WTC11 (cell line): ENCODE data around the gene SEMA3D. TPM values are rescaled to one million over a fixed set of nuclear protein-coding genes. Genes with fewer than 3 reads are reported as not detected.

Experiments
- ATAC-seq: fragments of 200-7000 bp; cut with Tn5 transposase; 2 replicates; pipeline ENCODE4 v1.10.0; 2021; ENCODE audit warnings: mild to moderate bottlenecking, moderate library complexity
- CTCF ChIA-PET: fragments of 300-600 bp; sonication (Branson Sonifier 250); formaldehyde crosslinking; loops from one replicate; lab custom pipeline; 2021; ENCODE audit warnings: antibody characterized with exemption; lab: Charles Lee
- POLR2A ChIA-PET: fragments of 350-600 bp; sonication (Branson Sonifier 250); formaldehyde crosslinking; loops from one replicate; lab custom pipeline; 2021; ENCODE audit warnings: antibody characterized with exemption; lab: Charles Lee
- DNase-seq: peaks from one replicate; pipeline ENCODE4 v3.0.0; 2021; ENCODE audit warnings: low spot score
- H3K27ac Mint-ChIP-seq: 2 replicates; pipeline ENCODE4 v1.8.0; 2021; ENCODE audit warnings: mixed read lengths
- H3K27me3 Mint-ChIP-seq: 2 replicates; pipeline ENCODE4 v1.8.0; 2021; ENCODE audit warnings: low read depth, mild to moderate bottlenecking, moderate library complexity, mixed read lengths
- H3K36me3 Mint-ChIP-seq: 2 replicates; pipeline ENCODE4 v1.8.0; 2021; ENCODE audit warnings: mixed read lengths
- H3K4me1 Mint-ChIP-seq: 2 replicates; pipeline ENCODE4 v1.8.0; 2022; ENCODE audit warnings: mixed read lengths
- H3K4me3 Mint-ChIP-seq: 2 replicates; pipeline ENCODE4 v1.8.0; 2021; ENCODE audit warnings: mild to moderate bottlenecking, moderate library complexity, mixed read lengths
- H3K9me3 Mint-ChIP-seq: 2 replicates; pipeline ENCODE4 v1.8.0; 2021; ENCODE audit warnings: mixed read lengths
- CBFB ChIP-seq: sonication (generic); formaldehyde crosslinking; IDR thresholded peaks from 2 replicates; pipeline ENCODE4 v1.8.1; 2022; ENCODE audit warnings: mild to moderate bottlenecking, low read depth, missing genetic modification reagents
- CREB1 ChIP-seq: sonication (generic); formaldehyde crosslinking; IDR thresholded peaks from 2 replicates; pipeline ENCODE4 v1.8.0; 2023; ENCODE audit warnings: mild to moderate bottlenecking, missing genetic modification reagents
- OVOL2 ChIP-seq: fragments of 250-450 bp; sonication (Bioruptor Pico); IDR thresholded peaks from 2 replicates; pipeline ENCODE4 v1.9.0; 2021; ENCODE audit warnings: mild to moderate bottlenecking, borderline replicate concordance
- RELA ChIP-seq: sonication (generic); formaldehyde crosslinking; IDR thresholded peaks from 2 replicates; pipeline ENCODE4 v1.8.1; 2022; ENCODE audit warnings: missing genetic modification reagents, mild to moderate bottlenecking, borderline replicate concordance
- TCF7 ChIP-seq: sonication (generic); formaldehyde crosslinking; IDR thresholded peaks from 2 replicates; pipeline ENCODE4 v1.8.0; 2022; ENCODE audit warnings: mild to moderate bottlenecking, low read depth, missing genetic modification reagents, moderate library complexity
- TEAD1 ChIP-seq: sonication (generic); formaldehyde crosslinking; IDR thresholded peaks from 2 replicates; pipeline ENCODE4 v1.8.0; 2022; ENCODE audit warnings: mild to moderate bottlenecking, missing genetic modification reagents
- USF2 ChIP-seq: sonication (generic); formaldehyde crosslinking; IDR thresholded peaks from 2 replicates; pipeline ENCODE4 v1.8.1; 2023; ENCODE audit warnings: mild to moderate bottlenecking, missing genetic modification reagents, moderate library complexity
- ZBTB21 ChIP-seq: sonication (generic); formaldehyde crosslinking; IDR thresholded peaks from 2 replicates; pipeline ENCODE4 v1.8.1; 2023; ENCODE audit warnings: mild to moderate bottlenecking, missing genetic modification reagents, borderline replicate concordance
- ZNF121 ChIP-seq: sonication (generic); formaldehyde crosslinking; IDR thresholded peaks from 2 replicates; pipeline ENCODE4 v1.8.0; 2023; ENCODE audit warnings: missing genetic modification reagents
- ZNF317 ChIP-seq: sonication (generic); formaldehyde crosslinking; IDR thresholded peaks from 2 replicates; pipeline ENCODE4 v1.8.1; 2023; ENCODE audit warnings: low read depth, mild to moderate bottlenecking, moderate library complexity, missing genetic modification reagents, borderline replicate concordance
- ZNF416 ChIP-seq: fragments of 250-450 bp; sonication (Bioruptor Pico); IDR thresholded peaks from 2 replicates; pipeline ENCODE4 v1.9.0; 2021; ENCODE audit warnings: mild to moderate bottlenecking, inconsistent platforms
- total RNA-seq: library from RNA; stranded (reverse); gene quantifications from 3 replicates; pipeline ENCODE4 v1.2.3, GENCODE V29; 2021
- TF ChIP-seq, protein P1 (sequence below): sonication (generic); formaldehyde crosslinking; IDR thresholded peaks from 2 replicates; pipeline ENCODE4 v1.8.0; 2023; ENCODE audit warnings: missing genetic modification reagents
- TF ChIP-seq, protein P2 (sequence below): sonication (generic); formaldehyde crosslinking; IDR thresholded peaks from 2 replicates; pipeline ENCODE4 v1.8.1; 2022; ENCODE audit warnings: mild to moderate bottlenecking, missing genetic modification reagents, moderate library complexity, borderline replicate concordance
- TF ChIP-seq, protein P3 (sequence below): fragments of 250-450 bp; sonication (Bioruptor Pico); IDR thresholded peaks from 2 replicates; pipeline ENCODE4 v1.9.0; 2021; ENCODE audit warnings: moderate library complexity, mild to moderate bottlenecking, inconsistent platforms, borderline replicate concordance
- TF ChIP-seq, protein P4 (sequence below): sonication (generic); formaldehyde crosslinking; IDR thresholded peaks from 2 replicates; pipeline ENCODE4 v1.8.1; 2023; ENCODE audit warnings: mild to moderate bottlenecking, missing genetic modification reagents
- TF ChIP-seq, protein P5 (sequence below): sonication (generic); formaldehyde crosslinking; IDR thresholded peaks from 2 replicates; pipeline ENCODE4 v1.8.1; 2022; ENCODE audit warnings: low read depth, missing genetic modification reagents, borderline replicate concordance

Gene SEMA3D
- total RNA-seq, 1 experiment from 2014 or later = 3.8 TPM

GRCh38 chr7:85014936-85015660 is 171.8 kb downstream of the SEMA3D start (continued):
- TF ChIP-seq, protein P1, sequence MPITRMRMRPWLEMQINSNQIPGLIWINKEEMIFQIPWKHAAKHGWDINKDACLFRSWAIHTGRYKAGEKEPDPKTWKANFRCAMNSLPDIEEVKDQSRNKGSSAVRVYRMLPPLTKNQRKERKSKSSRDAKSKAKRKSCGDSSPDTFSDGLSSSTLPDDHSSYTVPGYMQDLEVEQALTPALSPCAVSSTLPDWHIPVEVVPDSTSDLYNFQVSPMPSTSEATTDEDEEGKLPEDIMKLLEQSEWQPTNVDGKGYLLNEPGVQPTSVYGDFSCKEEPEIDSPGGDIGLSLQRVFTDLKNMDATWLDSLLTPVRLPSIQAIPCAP (CRISPR knock-in tag) = no peak
- TF ChIP-seq CBFB (no peak), CREB1 (no peak), TCF7 (no peak), RELA (CRISPR knock-in tag) (no peak)
- TF ChIP-seq, protein P2, sequence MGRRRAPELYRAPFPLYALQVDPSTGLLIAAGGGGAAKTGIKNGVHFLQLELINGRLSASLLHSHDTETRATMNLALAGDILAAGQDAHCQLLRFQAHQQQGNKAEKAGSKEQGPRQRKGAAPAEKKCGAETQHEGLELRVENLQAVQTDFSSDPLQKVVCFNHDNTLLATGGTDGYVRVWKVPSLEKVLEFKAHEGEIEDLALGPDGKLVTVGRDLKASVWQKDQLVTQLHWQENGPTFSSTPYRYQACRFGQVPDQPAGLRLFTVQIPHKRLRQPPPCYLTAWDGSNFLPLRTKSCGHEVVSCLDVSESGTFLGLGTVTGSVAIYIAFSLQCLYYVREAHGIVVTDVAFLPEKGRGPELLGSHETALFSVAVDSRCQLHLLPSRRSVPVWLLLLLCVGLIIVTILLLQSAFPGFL (CRISPR knock-in tag) = no peak
- TF ChIP-seq, protein P3, sequence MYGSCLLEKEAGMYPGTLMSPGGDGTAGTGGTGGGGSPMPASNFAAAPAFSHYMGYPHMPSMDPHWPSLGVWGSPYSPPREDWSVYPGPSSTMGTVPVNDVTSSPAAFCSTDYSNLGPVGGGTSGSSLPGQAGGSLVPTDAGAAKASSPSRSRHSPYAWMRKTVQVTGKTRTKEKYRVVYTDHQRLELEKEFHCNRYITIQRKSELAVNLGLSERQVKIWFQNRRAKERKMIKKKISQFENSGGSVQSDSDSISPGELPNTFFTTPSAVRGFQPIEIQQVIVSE = no peak
- TF ChIP-seq, protein P4, sequence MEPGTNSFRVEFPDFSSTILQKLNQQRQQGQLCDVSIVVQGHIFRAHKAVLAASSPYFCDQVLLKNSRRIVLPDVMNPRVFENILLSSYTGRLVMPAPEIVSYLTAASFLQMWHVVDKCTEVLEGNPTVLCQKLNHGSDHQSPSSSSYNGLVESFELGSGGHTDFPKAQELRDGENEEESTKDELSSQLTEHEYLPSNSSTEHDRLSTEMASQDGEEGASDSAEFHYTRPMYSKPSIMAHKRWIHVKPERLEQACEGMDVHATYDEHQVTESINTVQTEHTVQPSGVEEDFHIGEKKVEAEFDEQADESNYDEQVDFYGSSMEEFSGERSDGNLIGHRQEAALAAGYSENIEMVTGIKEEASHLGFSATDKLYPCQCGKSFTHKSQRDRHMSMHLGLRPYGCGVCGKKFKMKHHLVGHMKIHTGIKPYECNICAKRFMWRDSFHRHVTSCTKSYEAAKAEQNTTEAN (CRISPR knock-in tag) = no peak

DNA sequence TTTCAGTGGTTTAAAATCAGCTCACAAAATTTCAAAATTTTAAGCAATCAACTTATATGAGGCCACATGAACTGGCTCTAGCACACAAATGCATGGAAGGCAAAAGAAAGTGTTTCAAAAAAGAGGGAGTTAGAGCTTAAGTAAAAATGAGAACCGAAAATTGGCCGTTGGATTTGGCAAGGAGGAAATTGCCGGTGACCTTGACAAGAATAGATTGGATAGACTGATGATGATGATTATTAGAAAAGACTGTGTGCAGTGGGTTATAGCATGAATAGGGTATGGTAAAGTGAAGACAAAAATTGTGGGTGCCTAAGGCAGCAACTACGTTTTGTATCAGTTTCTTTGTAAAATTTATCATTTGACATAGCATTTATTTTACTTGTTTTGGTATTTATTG is 175.7 kb downstream of the SEMA3D start:
- Mint-ChIP-seq H3K4me3 (no peak overlapping the region), H3K27ac (no peak overlapping the region), H3K36me3 (no peaks in the 10 kb centered on the region)
- POLR2A ChIA-PET = no interaction called here
- TF ChIP-seq TEAD1 (CRISPR knock-in tag) (no peak), CREB1 (no peak), OVOL2 (CRISPR knock-in tag) (no peak), USF2 (CRISPR knock-in tag) (no peak), ZNF317 (CRISPR knock-in tag) (no peak), ZNF416 (CRISPR knock-in tag) (no peak), ZNF121 (CRISPR knock-in tag) (no peak)
- TF ChIP-seq, protein P5, sequence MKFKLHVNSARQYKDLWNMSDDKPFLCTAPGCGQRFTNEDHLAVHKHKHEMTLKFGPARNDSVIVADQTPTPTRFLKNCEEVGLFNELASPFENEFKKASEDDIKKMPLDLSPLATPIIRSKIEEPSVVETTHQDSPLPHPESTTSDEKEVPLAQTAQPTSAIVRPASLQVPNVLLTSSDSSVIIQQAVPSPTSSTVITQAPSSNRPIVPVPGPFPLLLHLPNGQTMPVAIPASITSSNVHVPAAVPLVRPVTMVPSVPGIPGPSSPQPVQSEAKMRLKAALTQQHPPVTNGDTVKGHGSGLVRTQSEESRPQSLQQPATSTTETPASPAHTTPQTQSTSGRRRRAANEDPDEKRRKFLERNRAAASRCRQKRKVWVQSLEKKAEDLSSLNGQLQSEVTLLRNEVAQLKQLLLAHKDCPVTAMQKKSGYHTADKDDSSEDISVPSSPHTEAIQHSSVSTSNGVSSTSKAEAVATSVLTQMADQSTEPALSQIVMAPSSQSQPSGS (CRISPR knock-in tag) = no peak
- TF ChIP-seq, protein P3 = no peak
- TF ChIP-seq, all 79 proteins: peak for 0
- no peaks in the 10 kb centered on the region for H3K27me3 Mint-ChIP-seq
- peaks cover 9% of the 10 kb centered on the region for H3K4me1 Mint-ChIP-seq
- DNase-seq (no peak), ATAC-seq (no peak)
- CTCF ChIA-PET = no interaction called here
- H3K9me3 Mint-ChIP-seq = no peaks in the 10 kb centered on the region

DNA sequence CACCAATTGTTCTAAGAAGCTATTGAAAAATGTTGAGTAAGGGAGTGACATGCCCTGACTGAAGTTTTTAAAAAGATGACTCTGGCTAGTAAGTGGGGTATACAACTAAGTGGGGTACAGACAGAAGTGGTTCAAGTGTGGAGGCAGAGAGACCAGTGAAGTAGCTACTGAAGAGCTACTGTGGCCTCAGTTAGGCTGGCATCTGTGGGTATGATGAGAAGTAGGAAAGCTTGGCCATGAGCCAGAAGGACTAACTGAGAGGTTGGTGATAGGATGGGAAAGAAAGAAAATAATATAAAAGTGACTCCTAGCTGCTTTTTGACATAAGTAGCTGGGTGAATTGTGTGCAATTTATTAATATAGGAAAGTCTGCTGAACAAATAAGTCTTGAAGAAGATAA is 176.6 kb downstream of the SEMA3D start:
- peak overlapping the region; percentile 1; the same call in 1 of the 2 replicates for H3K27ac Mint-ChIP-seq
- peaks cover 4% of the 10 kb centered on the region for H3K4me1 Mint-ChIP-seq
- H3K9me3 Mint-ChIP-seq = no peaks in the 10 kb centered on the region
- TF ChIP-seq ZBTB21 (CRISPR knock-in tag) = no peak
- TF ChIP-seq, all 79 proteins: peak for 0
- Mint-ChIP-seq H3K4me3 (no peak overlapping the region), H3K27me3 (no peaks in the 10 kb centered on the region), H3K36me3 (no peaks in the 10 kb centered on the region)
- ATAC-seq = no peak
- ChIA-PET CTCF (no interaction called here), POLR2A (no interaction called here)
- DNase-seq = no peak
